Neural progenitor cell (in vitro differentiated cells): ENCODE measurements around the gene TGFBR3.

Experiments
- EZH2 ChIP-seq: fragments of 200-600 bp; sonication (generic); IDR thresholded peaks from 2 replicates; pipeline ENCODE4 v1.6.1; 2017; ENCODE audit warnings: antibody characterized with exemption, mild to moderate bottlenecking, moderate library complexity
- TF ChIP-seq, protein P1 (sequence below): fragments of 200-600 bp; sonication (generic); IDR thresholded peaks from 2 replicates; pipeline ENCODE4 v1.5.1; 2017; ENCODE audit warnings: antibody characterized with exemption, mild to moderate bottlenecking

DNA sequence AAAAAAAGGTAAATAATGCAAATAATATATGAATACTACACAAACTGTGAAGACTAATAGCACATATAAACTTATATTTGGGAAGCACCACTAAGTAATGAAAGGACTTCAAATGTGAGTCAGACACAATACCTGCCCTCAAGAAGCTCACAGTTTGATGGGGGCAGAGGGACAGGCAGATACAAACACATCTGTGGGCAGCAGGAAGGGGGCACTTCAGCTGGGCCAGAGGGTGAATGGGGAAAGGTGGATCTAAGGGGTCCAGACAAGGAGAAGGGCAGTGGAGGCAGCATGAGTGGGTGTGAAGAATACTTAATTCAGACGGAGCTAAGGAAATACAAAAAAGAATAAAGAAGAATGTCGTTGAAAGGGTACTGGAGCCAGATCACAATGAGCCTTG is 114.2 kb downstream of the TGFBR3 start:
- TF ChIP-seq, protein P1, sequence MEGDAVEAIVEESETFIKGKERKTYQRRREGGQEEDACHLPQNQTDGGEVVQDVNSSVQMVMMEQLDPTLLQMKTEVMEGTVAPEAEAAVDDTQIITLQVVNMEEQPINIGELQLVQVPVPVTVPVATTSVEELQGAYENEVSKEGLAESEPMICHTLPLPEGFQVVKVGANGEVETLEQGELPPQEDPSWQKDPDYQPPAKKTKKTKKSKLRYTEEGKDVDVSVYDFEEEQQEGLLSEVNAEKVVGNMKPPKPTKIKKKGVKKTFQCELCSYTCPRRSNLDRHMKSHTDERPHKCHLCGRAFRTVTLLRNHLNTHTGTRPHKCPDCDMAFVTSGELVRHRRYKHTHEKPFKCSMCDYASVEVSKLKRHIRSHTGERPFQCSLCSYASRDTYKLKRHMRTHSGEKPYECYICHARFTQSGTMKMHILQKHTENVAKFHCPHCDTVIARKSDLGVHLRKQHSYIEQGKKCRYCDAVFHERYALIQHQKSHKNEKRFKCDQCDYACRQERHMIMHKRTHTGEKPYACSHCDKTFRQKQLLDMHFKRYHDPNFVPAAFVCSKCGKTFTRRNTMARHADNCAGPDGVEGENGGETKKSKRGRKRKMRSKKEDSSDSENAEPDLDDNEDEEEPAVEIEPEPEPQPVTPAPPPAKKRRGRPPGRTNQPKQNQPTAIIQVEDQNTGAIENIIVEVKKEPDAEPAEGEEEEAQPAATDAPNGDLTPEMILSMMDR: no peak
- no peak for TF ChIP-seq EZH2
